Endometrial microvascular endothelial cells (primary cell): Measurements from ENCODE around the gene STK25. TPM values are rescaled to one million over a fixed set of nuclear protein-coding genes. Genes with fewer than 3 reads are reported as not detected.

Experiments used
- in situ Hi-C: cut with HindIII; loops from 2 replicates; pipeline ENCODE4 v1.10.0; 2017; ENCODE audit warnings: low sequenced_read_pairs, low pct_unique_long_range_greater_than_20kb; ENCODE audit errors: inconsistent ontology term
- total RNA-seq: library from RNA; depleted of rRNA; stranded (reverse); fragments of >200 nt; gene quantifications from one replicate; pipeline ENCODE4 v1.2.3, GENCODE V29; 2015; ENCODE audit errors: inconsistent ontology term

STK25 gene
- total RNA-seq, 1 donor from 2014 or later: 375 TPM

GRCh38 chr2:241498115-241499070, 10.0 kb downstream of the STK25 start:
- in situ Hi-C loops: no loop called here

GRCh38 chr2:241496904-241497877, 11.2 kb downstream of the STK25 start:
- in situ Hi-C loops: no loop called here

- in situ Hi-C loops: no loop called here
These were observed 12.2 kb downstream of the STK25 start for GRCh38 chr2:241496003-241496707.

GRCh38 chr2:241495172-241496002, 13.0 kb downstream of the STK25 start:
- in situ Hi-C loops: no loop called here

GRCh38 chr2:241494311-241494908, 14.0 kb downstream of the STK25 start:
- in situ Hi-C loops: no loop called here

- in situ Hi-C loops: no loop called here
These were observed 15.3 kb downstream of the STK25 start for GRCh38 chr2:241493092-241493491.

GRCh38 chr2:241492174-241492565, 16.2 kb downstream of the STK25 start:
- in situ Hi-C loops: no loop called here

GRCh38 chr2:241491549-241492173, 16.7 kb downstream of the STK25 start:
- in situ Hi-C loops: no loop called here

- in situ Hi-C loops: no loop called here
These were observed 17.4 kb downstream of the STK25 start for GRCh38 chr2:241490825-241491506.

GRCh38 chr2:241489733-241490680, 18.4 kb downstream of the STK25 start:
- in situ Hi-C loops: no loop called here

GRCh38 chr2:241489088-241489487, 19.3 kb downstream of the STK25 start:
- in situ Hi-C loops: no loop called here

- in situ Hi-C loops: no loop called here
These were observed 23.0 kb downstream of the STK25 start for GRCh38 chr2:241485172-241485911.

GRCh38 chr2:241483305-241483704, 25.1 kb downstream of the STK25 start:
- in situ Hi-C loops: no loop called here

GRCh38 chr2:241482126-241482955, 26.0 kb downstream of the STK25 start:
- in situ Hi-C loops: no loop called here
